Measurements from ENCODE around the gene BTBD7. TPM values are rescaled to one million over a fixed set of nuclear protein-coding genes. Genes with fewer than 3 reads are reported as not detected.

BTBD7 gene
- total and polyA plus RNA-seq, 9 of the 15 experiments (the other 6 are each of a cell fraction or from before 2014, with no cell fraction given) = 2.5 to 12.9 (median 6.2) TPM

DNA sequence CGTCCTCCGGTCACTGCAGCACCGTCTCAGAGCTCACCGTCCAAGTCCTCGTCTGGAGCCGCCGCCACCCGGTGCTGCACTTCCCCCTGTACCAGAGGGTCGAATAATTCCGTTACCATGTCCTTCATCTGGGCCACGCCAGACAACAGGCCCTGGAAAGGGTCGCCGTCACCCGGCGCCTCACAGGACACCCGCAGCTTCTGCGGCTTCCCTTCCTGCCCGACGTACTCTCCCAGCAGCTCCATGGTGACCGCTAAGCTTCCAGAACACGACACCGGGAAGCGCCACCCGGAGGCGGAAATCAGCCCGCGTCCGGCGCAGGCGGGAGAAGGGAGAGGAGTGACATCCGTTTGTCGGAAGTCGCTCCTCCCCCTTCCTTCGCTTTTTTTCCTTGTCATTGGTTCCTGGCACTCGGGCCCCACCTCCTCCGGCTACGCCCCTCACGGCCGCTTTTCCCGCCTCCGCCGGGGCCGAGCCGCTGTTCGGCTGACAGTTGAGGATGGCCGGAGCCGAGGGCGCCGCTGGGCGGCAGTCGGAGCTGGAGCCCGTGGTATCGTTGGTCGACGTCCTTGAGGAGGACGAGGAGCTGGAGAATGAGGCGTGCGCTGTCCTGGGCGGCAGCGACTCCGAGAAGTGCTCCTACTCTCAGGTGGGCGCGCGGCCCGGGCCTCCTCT, 125.9 kb downstream of the BTBD7 start, which contains the start of the genes GON7 and UBR7 (continued):
- TF ChIP-seq, protein P1, sequence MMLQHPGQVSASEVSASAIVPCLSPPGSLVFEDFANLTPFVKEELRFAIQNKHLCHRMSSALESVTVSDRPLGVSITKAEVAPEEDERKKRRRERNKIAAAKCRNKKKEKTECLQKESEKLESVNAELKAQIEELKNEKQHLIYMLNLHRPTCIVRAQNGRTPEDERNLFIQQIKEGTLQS (IDR thresholded peaks at IDR 0.05) = no peak
- TF ChIP-seq, protein P1 (CRISPR knock-in tag; conservative IDR thresholded peaks at IDR 0.05) = no peak
- peak; percentile 68; the same call in 1 of the 2 replicates for TF ChIP-seq ATF7 (IDR thresholded peaks at IDR 0.05)
- 0 out of 2 replicates have a peak, but pooled peaks have one; percentile 43 for TF ChIP-seq MYC (IDR thresholded peaks at IDR 0.05; ENCODE audit: low read depth, low read length)
- TF ChIP-seq MYC (CRISPR knock-in tag; IDR thresholded peaks at IDR 0.05; ENCODE audit: borderline replicate concordance, low read depth) = no peak
- no peak for TF ChIP-seq NFATC3 (IDR thresholded peaks at IDR 0.05)
- no peak for TF ChIP-seq ZNF217 (CRISPR knock-in tag; IDR thresholded peaks at IDR 0.05)
- TF ChIP-seq FOS (IDR thresholded peaks at IDR 0.05; ENCODE audit: extremely low read depth, insufficient read length) = no peak
- no peak for TF ChIP-seq RAD21 (CRISPR knock-in tag; conservative IDR thresholded peaks at IDR 0.05 in 1 of 2, IDR thresholded peaks at IDR 0.05 in 1 of 2)
- TF ChIP-seq, protein P2, sequence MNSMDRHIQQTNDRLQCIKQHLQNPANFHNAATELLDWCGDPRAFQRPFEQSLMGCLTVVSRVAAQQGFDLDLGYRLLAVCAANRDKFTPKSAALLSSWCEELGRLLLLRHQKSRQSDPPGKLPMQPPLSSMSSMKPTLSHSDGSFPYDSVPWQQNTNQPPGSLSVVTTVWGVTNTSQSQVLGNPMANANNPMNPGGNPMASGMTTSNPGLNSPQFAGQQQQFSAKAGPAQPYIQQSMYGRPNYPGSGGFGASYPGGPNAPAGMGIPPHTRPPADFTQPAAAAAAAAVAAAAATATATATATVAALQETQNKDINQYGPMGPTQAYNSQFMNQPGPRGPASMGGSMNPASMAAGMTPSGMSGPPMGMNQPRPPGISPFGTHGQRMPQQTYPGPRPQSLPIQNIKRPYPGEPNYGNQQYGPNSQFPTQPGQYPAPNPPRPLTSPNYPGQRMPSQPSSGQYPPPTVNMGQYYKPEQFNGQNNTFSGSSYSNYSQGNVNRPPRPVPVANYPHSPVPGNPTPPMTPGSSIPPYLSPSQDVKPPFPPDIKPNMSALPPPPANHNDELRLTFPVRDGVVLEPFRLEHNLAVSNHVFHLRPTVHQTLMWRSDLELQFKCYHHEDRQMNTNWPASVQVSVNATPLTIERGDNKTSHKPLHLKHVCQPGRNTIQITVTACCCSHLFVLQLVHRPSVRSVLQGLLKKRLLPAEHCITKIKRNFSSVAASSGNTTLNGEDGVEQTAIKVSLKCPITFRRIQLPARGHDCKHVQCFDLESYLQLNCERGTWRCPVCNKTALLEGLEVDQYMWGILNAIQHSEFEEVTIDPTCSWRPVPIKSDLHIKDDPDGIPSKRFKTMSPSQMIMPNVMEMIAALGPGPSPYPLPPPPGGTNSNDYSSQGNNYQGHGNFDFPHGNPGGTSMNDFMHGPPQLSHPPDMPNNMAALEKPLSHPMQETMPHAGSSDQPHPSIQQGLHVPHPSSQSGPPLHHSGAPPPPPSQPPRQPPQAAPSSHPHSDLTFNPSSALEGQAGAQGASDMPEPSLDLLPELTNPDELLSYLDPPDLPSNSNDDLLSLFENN (IDR thresholded peaks at IDR 0.05; ENCODE audit: low read depth in 2 of 2, low read length in 2 of 2) = 0 out of 4 replicates have a peak, but pooled peaks of 1 of the 2 experiments have one; percentile 12
- no peak for TF ChIP-seq TCF3 (CRISPR knock-in tag; IDR thresholded peaks at IDR 0.05)
- TF ChIP-seq, protein P3, sequence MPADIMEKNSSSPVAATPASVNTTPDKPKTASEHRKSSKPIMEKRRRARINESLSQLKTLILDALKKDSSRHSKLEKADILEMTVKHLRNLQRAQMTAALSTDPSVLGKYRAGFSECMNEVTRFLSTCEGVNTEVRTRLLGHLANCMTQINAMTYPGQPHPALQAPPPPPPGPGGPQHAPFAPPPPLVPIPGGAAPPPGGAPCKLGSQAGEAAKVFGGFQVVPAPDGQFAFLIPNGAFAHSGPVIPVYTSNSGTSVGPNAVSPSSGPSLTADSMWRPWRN (IDR thresholded peaks at IDR 0.05; ENCODE audit: low read depth) = no peak
- TF ChIP-seq HSF4 (CRISPR knock-in tag; IDR thresholded peaks at IDR 0.05; ENCODE audit: borderline replicate concordance) = no peak
- TF ChIP-seq, protein P4, sequence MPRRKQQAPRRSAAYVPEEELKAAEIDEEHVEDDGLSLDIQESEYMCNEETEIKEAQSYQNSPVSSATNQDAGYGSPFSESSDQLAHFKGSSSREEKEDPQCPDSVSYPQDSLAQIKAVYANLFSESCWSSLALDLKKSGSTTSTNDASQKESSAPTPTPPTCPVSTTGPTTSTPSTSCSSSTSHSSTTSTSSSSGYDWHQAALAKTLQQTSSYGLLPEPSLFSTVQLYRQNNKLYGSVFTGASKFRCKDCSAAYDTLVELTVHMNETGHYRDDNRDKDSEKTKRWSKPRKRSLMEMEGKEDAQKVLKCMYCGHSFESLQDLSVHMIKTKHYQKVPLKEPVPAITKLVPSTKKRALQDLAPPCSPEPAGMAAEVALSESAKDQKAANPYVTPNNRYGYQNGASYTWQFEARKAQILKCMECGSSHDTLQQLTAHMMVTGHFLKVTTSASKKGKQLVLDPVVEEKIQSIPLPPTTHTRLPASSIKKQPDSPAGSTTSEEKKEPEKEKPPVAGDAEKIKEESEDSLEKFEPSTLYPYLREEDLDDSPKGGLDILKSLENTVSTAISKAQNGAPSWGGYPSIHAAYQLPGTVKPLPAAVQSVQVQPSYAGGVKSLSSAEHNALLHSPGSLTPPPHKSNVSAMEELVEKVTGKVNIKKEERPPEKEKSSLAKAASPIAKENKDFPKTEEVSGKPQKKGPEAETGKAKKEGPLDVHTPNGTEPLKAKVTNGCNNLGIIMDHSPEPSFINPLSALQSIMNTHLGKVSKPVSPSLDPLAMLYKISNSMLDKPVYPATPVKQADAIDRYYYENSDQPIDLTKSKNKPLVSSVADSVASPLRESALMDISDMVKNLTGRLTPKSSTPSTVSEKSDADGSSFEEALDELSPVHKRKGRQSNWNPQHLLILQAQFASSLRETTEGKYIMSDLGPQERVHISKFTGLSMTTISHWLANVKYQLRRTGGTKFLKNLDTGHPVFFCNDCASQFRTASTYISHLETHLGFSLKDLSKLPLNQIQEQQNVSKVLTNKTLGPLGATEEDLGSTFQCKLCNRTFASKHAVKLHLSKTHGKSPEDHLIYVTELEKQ (CRISPR knock-in tag; IDR thresholded peaks at IDR 0.05) = no peak
- TF ChIP-seq ZNF764 (CRISPR knock-in tag; IDR thresholded peaks at IDR 0.05; ENCODE audit: low read depth) = no peak
- TF ChIP-seq NR2C2 (CRISPR knock-in tag; IDR thresholded peaks at IDR 0.05) = no peak
- TF ChIP-seq NR2C2 (tag; IDR thresholded peaks at IDR 0.05) = peak; percentile 89
- TF ChIP-seq PURB (CRISPR knock-in tag; IDR thresholded peaks at IDR 0.05; ENCODE audit: low read depth) = no peak
- no peak for TF ChIP-seq TARDBP (IDR thresholded peaks at IDR 0.05)
- TF ChIP-seq MED1 (CRISPR knock-in tag; IDR thresholded peaks at IDR 0.05; ENCODE audit: borderline replicate concordance) = no peak

Data from K562 (cell line).